ENCODE measurements around the gene PLXNA3.
"Not testable (repeated sequence)": the region's sequence is repeated elsewhere in the genome, so short reads cannot be mapped to it uniquely, and the experiment has no call there.

The PLXNA3 gene

GRCh38 chrX:154482786-154483185 is 24.7 kb downstream of the PLXNA3 start:
- DNase-seq: no peak

GRCh38 chrX:154483325-154483724 is 25.2 kb downstream of the PLXNA3 start:
- no peak for DNase-seq

- DNase-seq: no peak
Observed at GRCh38 chrX:154484255-154485149, 26.4 kb downstream of the PLXNA3 start.

- no peak for DNase-seq
Observed at GRCh38 chrX:154485150-154486051, 27.3 kb downstream of the PLXNA3 start.

GRCh38 chrX:154486052-154486395 is 27.9 kb downstream of the PLXNA3 start:
- peak; percentile 35 for DNase-seq

GRCh38 chrX:154486396-154487207 is 28.5 kb downstream of the PLXNA3 start, which contains the start of gene UBL4A:
Gene UBL4A, minus strand, starts transcription at chrX:154486615. Its CDS starts 31 bp downstream, at chrX:154486584.
- DNase-seq: peak; percentile 64

- no peak for DNase-seq
Observed at GRCh38 chrX:154487518-154488290, 29.6 kb downstream of the PLXNA3 start.

- DNase-seq: no peak
Observed at GRCh38 chrX:154488336-154489075, 30.4 kb downstream of the PLXNA3 start.

GRCh38 chrX:154489182-154489581 is 31.1 kb downstream of the PLXNA3 start:
- no peak for DNase-seq

- no peak for DNase-seq
Observed at GRCh38 chrX:154490021-154490413, 31.9 kb downstream of the PLXNA3 start.

GRCh38 chrX:154490414-154491083 is 32.5 kb downstream of the PLXNA3 start, which contains the start of gene SLC10A3:
Gene SLC10A3, minus strand, starts transcription at chrX:154490629. Its CDS starts 1,689 bp downstream, at chrX:154488940.
- peak; percentile 94 for DNase-seq

- no peak for DNase-seq
Observed at GRCh38 chrX:154494715-154495114, 36.6 kb downstream of the PLXNA3 start.

- no peak for DNase-seq
Observed at GRCh38 chrX:154495472-154495922, 37.4 kb downstream of the PLXNA3 start.

- DNase-seq: not testable (repeated sequence)
Observed at GRCh38 chrX:154496591-154497137, 38.6 kb downstream of the PLXNA3 start.

GRCh38 chrX:154501423-154501822 is 43.3 kb downstream of the PLXNA3 start:
- DNase-seq: not testable (repeated sequence)

GRCh38 chrX:154502098-154502497 is 44.0 kb downstream of the PLXNA3 start:
- DNase-seq: no peak

GRCh38 chrX:154502989-154503388 is 44.9 kb downstream of the PLXNA3 start:
- no peak for DNase-seq

GRCh38 chrX:154505734-154506133 is 47.7 kb downstream of the PLXNA3 start:
- DNase-seq: no peak

- no peak for DNase-seq
Observed at GRCh38 chrX:154506483-154507332, 48.6 kb downstream of the PLXNA3 start.
